SW 1271 (cell line): ENCODE data around the gene KBTBD4.
"Not testable (repeated sequence)": the region's sequence is repeated elsewhere in the genome, so short reads cannot be mapped to it uniquely, and the experiment has no call there.

Experiments used
- DNase-seq, 2 experiments: peaks; one replicate each; lab custom pipeline; 2025; lab: John Stamatoyannopoulos, UW

Gene KBTBD4

GRCh38 chr11:47558695-47559094 is 20.1 kb downstream of the KBTBD4 start:
- DNase-seq = no peak

DNA sequence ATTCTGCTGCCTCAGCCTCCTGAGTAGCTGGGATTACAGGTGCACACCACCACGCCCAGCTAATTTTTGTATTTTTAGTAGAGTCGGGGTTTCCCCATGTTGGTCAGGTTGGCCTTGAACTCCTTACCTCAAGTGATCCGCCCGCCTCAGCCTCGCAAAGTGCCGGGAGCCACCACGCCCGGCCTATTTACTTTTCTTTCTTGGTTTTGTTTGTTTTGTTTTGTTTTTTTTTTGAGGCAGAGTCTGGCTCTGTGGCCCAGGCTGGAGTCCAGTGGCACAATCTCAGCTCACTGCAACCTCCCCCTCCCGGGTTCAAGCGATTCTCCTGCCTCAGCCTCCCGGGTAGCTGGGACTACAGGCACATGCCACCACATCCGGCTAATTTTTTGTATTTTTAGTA is 21.8 kb downstream of the KBTBD4 start:
- not testable (repeated sequence) for DNase-seq

- no peak for DNase-seq
Observed at GRCh38 chr11:47553406-47553743, 25.4 kb downstream of the KBTBD4 start.

DNA sequence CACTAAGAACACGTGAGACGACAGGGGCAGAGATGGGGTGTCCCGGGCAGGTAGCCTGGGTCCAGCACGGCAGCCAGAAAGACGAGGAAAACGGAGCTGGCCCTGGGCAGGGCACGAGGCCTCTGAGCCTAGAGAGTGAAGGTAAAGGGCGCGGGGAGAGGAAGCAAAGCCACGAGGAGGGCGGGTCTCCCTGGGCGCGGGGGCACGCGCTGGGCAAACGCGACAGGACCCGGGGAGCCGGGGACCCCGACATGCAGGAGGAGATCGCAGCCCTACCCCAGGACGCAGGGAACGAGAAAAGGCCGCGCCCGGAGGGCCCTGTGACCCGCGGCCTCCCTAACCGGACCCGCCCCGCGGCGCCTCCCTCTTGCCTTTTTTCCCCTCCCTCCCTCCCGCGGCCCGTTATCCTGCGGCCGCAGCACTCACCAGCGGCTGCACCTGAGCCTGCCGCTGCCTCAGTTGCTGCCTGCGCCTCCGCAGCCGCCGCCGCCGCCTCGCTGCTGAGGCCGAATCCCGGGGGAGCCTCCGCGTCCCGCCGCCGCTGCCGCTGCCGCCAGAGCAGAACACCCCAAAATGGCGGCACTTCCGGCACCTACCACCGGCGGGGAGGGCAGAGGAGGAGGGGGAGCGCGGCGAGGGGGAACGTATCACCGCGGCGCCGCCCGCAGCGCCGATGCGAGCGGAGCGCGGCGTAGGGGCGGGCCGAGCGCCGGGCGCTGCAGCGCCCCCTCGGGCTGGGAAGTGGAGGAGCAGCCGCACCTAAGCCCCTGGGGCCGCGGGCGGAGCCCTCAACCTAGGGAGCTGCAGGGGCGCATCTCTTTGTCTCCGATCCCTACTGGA is 26.0 kb downstream of the KBTBD4 start, which contains the start of gene CELF1:
TSS of gene CELF1 (minus strand) at position 567 of the 840 bp plus-strand sequence. CDS start 53,609 bp downstream, outside the sequence.
- peak; percentile 68 to 83 for DNase-seq

- DNase-seq = peak in 1 of 2 experiments; percentile 22
Observed at GRCh38 chr11:47552056-47552565, 26.7 kb downstream of the KBTBD4 start.

DNA sequence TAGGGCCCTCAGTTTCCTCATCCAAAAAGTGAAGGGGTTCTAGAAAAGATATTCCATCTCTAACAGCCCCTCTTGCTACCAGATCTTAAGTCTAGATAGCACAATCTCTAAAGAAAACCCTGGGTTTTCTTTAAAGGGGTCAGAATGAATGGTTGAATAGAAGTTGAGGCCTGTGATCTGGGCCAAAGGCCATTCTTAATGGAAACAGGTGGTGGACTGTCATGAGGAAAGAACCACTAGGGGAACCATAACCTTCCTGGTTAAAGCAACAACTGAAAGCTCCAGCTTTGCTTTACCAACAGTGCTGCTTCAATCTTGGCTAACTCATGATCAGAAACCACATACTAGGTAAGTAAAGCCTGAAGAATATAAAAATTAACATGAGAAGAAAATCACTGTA is 27.7 kb downstream of the KBTBD4 start:
- peak in 1 of 2 experiments; percentile 50 for DNase-seq

DNA sequence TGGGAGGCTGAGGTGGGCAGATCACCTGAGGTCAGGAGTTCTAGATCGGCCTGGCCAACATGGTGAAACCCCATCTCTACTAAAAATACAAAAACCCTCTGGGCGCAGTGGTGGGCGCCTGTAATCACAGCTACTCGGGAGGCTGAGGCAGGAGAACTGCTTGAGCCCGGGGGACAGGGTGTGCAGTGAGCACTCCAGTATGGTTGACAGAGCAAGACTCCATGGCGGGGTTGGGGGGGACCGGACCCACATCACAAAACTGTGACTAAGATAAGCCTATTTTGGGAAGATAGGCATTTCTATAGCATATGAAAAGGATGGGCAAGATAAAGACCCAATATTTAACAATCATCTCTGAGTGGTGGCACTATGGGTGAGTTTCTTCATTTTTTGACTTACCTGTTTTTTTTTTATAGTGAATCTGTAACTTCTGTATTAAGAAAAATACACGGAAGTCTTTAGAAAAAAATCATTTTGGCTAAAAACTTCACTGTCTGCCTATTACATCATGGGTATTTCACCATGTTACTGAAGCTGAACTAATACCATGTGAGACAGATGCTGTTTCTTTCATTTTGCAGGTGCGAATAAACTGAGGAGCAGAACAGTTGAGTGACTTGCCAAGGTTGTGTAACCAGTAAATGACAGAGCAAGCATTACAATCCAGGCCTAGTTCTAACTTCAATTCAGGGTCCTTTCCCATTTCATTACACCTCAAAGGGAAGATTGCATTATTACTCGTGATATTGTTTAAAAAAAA is 28.3 kb downstream of the KBTBD4 start:
- DNase-seq = no peak

DNA sequence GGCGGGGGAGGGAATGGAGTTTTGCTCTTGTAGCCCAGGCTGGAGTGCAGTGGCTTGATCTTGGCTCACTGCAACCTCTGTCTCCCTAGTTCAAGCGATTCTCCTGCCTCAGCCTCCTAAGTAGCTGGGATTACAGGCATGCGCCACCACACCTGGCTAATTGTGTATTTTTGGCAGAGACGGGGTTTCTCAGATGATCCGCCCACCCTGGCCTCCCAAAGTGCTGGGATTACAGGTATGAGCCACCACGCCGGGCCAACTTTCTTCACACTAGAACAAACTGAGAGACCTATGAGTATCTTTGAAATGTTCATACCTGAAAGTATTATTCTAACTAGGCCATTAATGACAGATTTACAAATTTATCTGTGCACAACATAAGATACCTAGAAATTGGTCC is 32.5 kb downstream of the KBTBD4 start:
- DNase-seq = not testable (repeated sequence)

- no peak for DNase-seq
Observed at GRCh38 chr11:47545298-47545697, 33.5 kb downstream of the KBTBD4 start.

DNA sequence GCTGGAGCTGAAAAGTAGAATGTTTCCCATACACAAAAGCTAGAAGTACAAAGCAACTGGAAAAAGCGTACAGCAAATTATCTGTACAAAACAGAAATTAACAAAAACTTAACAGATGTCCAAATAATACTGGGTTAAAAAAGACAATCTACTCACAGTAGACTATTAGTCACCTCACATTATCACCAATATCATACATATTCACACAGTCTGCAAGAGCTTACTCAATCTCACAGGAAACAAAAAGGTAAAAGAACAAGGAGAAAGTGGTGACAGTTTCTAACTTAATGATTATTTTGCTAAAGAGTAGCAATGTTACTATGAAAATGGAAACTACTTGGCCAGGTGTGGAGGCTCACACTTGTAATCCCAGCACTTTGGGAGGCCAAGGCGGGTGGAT is 37.7 kb downstream of the KBTBD4 start:
- DNase-seq = no peak

DNA sequence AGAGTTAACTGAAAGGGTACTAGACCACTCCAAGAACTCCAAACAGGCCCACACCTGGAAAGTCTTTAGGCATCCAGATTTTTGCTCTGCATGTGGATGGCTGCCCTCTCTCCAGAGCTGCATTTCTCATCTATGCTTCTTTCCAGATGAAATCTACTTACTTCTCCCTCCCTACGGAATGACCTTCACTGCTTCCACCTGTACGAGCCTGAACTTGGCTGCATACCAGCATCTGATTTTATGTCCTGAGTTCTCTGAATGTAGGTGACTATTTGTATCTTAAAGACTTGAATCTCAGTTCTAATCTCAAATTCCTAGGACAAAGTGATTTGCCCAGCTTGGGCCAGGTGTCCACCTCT is 39.1 kb downstream of the KBTBD4 start:
- DNase-seq = no peak

GRCh38 chr11:47538741-47539565 is 39.8 kb downstream of the KBTBD4 start:
- no peak for DNase-seq

DNA sequence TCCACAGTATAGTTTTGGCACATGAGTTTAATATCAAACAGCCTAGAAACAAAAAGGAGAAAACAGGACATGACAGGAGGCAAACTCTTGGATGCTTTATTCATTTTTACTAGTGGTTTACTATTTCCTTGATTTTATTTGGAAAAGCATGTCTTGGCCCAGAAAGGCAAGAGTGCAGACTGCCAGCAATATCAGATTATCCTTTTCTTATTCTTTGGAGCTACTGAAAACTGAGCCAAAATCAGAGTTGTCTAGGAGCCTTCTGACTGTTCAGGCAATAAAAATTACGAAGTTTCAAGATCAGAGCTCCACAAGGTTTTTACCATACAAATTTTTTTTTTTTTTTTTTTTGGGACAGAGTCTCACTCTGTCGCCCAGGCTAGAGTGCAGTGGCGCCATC is 41.9 kb downstream of the KBTBD4 start:
- no peak for DNase-seq

DNA sequence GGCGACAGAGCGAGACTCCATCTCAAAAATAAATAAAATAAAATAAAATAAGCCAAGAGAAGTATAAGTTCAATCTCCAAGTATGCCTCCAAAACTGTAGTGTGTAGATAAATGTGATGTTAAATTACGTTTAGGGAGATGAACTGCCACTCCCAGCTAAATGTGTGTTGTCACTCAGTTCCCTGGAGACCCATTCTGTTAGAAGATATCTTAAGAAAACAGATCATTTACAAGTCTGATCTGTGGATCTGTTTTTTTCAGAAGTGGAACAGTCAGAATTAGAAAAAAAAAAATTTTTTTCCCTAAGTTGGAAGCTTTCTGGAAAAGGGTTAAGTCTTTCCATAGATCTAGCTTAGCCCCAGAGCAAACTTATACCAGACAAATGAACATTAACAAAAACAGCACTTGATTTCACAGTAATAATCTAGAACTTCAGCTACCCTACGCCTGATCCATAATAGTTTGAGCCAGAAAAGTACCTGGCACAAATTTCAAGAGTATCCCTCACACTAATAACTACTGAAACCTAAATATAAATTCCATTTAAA is 44.0 kb downstream of the KBTBD4 start:
- DNase-seq = no peak

DNA sequence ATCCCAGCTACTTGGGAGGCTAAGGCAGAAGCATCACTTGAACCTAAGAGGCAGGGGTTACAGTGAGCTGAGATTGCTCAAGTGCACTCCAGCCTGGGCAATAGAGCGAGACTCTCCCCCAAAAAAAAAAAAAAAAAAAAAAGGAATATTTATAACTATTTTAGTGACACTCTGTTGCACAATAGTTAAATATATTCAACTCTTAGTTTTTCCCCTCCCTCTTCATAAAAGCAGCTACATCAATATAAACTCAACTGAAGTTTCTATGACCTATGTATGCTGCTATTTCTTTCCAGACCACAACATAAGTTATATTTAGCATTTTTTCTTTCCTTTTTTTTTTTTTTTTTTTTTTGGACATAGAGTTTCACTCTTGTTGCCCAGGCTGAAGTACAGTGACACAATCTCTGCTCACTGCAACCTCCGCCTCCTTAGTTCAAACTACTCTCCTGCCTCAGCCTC is 45.0 kb downstream of the KBTBD4 start:
- no peak for DNase-seq

DNA sequence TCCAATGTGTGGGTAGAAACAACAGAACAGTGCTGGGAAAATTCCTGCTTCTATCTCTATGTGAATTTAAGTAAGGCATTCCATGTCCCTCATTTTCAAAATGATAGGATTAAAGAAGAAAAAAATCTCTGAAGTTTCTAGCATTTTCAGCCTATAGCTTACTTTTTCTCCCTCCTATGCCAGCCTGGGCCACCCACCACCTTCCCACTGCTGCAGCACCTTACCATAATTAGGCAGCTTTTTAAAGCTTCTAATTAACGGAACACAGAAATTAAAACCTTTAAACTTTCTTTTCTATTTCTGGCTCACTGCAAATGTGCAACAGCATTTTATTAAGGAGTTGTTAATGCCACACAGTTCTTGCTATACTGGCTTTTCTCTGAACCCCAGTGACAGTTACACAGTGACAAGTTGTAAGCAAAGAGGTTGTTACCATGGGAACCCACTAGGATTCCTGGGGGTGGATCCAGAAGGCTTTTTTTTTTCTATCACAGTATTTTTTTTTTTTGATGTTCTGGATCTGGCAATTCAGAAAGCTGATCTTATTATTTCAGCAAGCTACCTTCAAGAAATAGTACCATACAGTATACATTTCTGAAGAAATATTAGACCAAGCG is 46.1 kb downstream of the KBTBD4 start:
- DNase-seq = peak in 1 of 2 experiments; percentile 23

GRCh38 chr11:47531666-47532065 is 47.1 kb downstream of the KBTBD4 start:
- DNase-seq = no peak

- DNase-seq = not testable (repeated sequence)
Observed at GRCh38 chr11:47530721-47531120, 48.0 kb downstream of the KBTBD4 start.

DNA sequence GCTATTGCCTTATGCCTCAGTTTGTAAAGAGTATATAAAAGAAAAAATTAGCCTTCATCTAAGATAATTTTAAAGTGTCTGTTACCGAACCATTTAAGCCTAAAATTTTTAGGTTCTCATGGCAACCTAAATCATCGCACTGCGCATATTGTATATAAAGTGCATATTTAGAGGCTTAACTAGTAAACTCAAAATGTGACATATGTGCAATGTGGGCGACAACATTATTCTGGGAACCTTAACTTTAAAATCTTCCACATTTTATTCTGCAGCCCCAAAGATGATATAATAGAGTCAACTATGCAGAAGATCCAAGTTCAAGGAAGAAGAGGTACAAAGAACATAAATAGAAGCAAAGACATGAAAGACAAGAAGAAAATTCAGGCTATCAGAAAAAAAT is 48.8 kb downstream of the KBTBD4 start:
- no peak for DNase-seq

GRCh38 chr11:47527186-47527585 is 51.6 kb downstream of the KBTBD4 start:
- DNase-seq = no peak

DNA sequence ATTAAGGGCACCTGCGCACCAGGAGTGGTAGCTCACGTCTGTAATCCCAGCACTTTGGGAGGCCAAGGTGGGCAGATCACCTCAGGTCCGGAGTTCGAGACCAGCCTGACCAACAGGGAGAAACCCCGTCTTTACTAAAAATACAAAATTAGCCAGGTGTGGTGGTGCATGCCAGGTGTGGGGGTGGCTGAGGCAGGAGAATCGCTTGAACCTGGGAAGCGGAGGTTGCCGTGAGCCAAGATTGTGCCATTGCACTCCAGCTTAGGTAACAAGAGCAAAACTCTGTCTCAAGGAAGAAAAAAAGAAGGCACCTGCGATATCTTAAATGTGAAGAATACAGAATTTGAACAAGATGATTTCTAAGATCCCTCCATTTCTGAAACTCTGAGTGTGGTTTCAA is 52.7 kb downstream of the KBTBD4 start:
- DNase-seq = not testable (repeated sequence)
